ENCODE results near the gene SLC2A9. TPM values are rescaled to one million over a fixed set of nuclear protein-coding genes. Genes with fewer than 3 reads are reported as not detected.

SLC2A9 gene
- 15.0 TPM for total RNA-seq

GRCh38 chr4:10020871-10021652 is at the start of gene SLC2A9:
Gene SLC2A9, minus strand, starts transcription at chr4:10021497. Its CDS starts 68 bp downstream, at chr4:10021429.

GRCh38 chr4:9781343-9782135 is 239.8 kb downstream of the SLC2A9 start, which contains the start of gene DRD5:
Gene DRD5, plus strand, starts transcription at chr4:9781634. Its CDS starts 396 bp downstream, at chr4:9782030.

Small RNA genes lying within 50 kb of the gene (small RNA-seq; reads per million reads assigned to genes)
- not detected for gene RNA5SP154 (ENCODE audit: low replicate concordance)

Other genes with a start within 250 kb of the SLC2A9 start
- 1.2 TPM for gene DRD5, start 239.9 kb downstream of the SLC2A9 start, total RNA-seq
- 156 TPM for gene WDR1, start 95.3 kb upstream of the SLC2A9 start, total RNA-seq

Measured in metanephros (tissue), 2 donors.